Testis (tissue), 2 donors: Measurements from ENCODE around the gene CENPP.

Experiments
- POLR2A ChIP-seq: fragments of 450-650 bp; IDR thresholded peaks from one replicate; pipeline ENCODE4 v1.6.1; 2017; ENCODE audit warnings: antibody characterized with exemption, mild to moderate bottlenecking, moderate library complexity
- TF ChIP-seq, protein P1 (sequence below), 3 experiments: fragments of 450-650 bp in 2 of 3; fragments of 200-600 bp in 1 of 3; sonication (generic) in 1 of 3; IDR thresholded peaks; one replicate each; pipeline ENCODE4 v1.5.1; 2016 to 2019; ENCODE audit warnings: antibody characterized with exemption in 3 of 3, mild to moderate bottlenecking in 2 of 3, moderate library complexity in 1 of 3

DNA sequence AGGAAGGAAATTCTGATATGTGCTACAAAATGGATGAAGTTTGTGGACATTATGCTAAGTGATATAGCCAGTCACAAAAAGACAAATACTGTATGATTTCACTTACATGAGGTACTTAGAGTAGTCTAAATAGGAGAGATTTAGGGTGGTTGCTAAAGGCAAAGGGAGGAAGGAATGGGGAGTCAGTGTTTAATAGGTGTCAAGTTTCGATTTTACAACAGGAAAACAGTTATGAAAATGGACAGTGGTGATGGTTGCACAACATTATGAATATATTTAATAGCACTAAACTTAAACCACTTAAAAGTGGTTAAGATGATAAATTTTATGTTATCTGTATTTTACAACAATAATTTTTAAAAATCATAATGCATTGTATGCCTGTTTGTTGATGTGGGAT, 250.4 kb downstream of the CENPP start:
- TF ChIP-seq, protein P1, sequence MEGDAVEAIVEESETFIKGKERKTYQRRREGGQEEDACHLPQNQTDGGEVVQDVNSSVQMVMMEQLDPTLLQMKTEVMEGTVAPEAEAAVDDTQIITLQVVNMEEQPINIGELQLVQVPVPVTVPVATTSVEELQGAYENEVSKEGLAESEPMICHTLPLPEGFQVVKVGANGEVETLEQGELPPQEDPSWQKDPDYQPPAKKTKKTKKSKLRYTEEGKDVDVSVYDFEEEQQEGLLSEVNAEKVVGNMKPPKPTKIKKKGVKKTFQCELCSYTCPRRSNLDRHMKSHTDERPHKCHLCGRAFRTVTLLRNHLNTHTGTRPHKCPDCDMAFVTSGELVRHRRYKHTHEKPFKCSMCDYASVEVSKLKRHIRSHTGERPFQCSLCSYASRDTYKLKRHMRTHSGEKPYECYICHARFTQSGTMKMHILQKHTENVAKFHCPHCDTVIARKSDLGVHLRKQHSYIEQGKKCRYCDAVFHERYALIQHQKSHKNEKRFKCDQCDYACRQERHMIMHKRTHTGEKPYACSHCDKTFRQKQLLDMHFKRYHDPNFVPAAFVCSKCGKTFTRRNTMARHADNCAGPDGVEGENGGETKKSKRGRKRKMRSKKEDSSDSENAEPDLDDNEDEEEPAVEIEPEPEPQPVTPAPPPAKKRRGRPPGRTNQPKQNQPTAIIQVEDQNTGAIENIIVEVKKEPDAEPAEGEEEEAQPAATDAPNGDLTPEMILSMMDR (IDR thresholded peaks at IDR 0.05) = no peak
- TF ChIP-seq POLR2A = no peak
